NCI-H1417 (cell line): ENCODE measurements around the gene TREML2.

Source experiments
- DNase-seq, 3 experiments: peaks; one replicate each; lab custom pipeline; 2025; lab: John Stamatoyannopoulos, UW

TREML2 gene

DNA sequence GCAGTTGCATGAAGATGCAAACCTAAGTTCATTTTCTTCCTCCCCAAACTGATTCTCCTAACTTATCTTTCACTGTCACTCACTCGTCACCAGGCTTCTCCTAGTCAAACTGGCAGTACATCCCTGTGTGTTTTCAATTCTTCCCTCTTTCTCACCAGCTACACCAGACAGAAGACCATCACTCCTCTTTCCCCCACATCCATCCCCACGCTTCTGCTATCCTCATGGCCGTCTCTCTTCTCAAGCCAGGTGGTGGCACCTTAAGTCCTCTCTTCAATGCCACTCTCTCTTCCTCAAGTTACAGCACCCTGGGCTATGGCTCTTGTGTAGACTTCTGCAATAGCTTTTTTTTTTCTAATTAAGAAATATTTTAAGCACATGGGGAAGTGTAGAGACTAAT, 23.7 kb downstream of the TREML2 start:
- no peak for DNase-seq

GRCh38 chr6:41176189-41176588, 24.8 kb downstream of the TREML2 start:
- DNase-seq = no peak

DNA sequence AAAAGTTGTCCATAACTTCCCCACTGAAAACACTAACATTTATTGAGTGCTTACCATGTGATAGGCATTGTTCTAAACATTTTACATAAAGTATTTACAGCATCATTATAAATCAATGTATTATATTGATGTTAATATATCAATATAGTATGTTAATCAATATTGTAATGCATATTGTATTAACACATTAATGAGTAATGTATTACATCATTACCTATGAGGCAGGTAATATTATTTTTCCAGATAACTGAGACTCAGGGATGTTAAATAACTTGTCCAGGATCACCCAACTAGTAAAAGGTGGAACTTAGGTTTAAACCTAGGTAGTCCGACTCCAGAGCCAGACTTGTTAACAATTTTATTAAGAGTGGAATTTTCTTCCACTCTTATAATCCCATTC, 25.9 kb downstream of the TREML2 start:
- DNase-seq = no peak

DNA sequence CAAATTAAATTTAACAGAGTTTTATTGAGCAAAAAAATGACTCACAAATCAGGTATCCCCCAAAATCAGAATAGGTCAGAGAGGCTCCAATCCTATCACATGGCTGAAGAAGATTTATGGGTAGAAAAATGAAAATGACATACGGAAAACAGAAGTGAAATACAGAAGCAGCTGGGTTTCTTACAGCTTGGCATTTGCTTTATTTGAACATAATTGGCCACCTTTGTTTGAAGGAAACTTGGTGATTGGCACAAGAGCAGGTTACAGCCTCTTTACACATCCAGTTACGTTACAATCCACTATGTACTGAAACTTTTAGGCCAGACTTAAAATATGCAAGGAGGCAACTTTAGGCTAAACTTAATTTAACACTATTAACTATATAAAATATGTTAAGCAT, 26.3 kb downstream of the TREML2 start:
- peak in 1 of 3 experiments; percentile 4 for DNase-seq

- DNase-seq = no peak
Observed at GRCh38 chr6:41171908-41172307, 29.0 kb downstream of the TREML2 start.

DNA sequence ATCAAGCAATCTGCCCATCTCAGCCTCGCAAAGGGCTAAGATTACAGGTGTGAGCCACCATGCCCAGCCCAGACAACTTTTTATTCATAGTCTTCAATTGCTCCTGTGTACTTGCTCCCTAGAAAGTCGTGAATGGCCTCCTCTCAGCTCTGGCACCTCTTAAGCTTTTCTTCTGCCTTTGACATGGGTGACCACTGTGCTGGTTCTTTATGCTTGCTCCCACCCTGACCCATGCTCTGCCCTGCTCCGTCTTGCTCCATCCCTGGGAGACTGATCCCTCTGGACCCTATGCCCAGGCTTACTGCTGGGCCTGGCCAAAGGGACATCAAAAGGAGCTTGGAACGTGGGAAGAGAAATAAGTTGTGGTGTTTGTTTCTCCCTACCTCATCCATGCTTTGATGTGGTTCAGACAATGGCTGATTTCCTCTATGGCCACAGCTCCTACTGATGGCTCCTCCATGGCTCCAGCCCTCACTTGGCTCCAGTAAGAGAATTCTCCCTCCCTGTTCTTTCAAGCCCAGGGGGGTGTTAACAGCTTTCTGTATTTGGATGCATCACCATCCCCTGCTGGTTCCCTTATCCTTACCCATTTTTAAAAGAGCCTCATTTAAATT, 30.3 kb downstream of the TREML2 start:
- DNase-seq = no peak

GRCh38 chr6:41167173-41167963, 33.6 kb downstream of the TREML2 start:
- no peak for DNase-seq

- no peak for DNase-seq
Observed at GRCh38 chr6:41164551-41165120, 36.3 kb downstream of the TREML2 start.

DNA sequence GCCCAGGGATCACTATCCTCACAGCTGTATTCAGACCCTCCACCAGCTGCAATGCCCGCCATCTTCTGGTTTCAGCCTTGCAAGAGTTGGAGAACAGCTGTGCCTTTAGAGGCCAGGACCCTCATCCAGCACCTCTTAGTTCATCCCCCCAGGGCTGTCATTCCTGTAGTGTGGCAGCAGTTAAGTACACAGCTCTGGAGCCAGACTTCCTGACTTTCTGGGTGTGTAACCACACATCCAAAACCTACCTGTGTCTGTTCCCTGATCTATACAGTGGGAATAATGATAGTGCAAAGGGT, 37.6 kb downstream of the TREML2 start:
- no peak for DNase-seq

- no peak for DNase-seq
Observed at GRCh38 chr6:41162687-41163418, 38.1 kb downstream of the TREML2 start, which contains the start of gene TREM2. Gene TREM2, minus strand, starts transcription at chr6:41163116. Its CDS starts 34 bp downstream, at chr6:41163082.

DNA sequence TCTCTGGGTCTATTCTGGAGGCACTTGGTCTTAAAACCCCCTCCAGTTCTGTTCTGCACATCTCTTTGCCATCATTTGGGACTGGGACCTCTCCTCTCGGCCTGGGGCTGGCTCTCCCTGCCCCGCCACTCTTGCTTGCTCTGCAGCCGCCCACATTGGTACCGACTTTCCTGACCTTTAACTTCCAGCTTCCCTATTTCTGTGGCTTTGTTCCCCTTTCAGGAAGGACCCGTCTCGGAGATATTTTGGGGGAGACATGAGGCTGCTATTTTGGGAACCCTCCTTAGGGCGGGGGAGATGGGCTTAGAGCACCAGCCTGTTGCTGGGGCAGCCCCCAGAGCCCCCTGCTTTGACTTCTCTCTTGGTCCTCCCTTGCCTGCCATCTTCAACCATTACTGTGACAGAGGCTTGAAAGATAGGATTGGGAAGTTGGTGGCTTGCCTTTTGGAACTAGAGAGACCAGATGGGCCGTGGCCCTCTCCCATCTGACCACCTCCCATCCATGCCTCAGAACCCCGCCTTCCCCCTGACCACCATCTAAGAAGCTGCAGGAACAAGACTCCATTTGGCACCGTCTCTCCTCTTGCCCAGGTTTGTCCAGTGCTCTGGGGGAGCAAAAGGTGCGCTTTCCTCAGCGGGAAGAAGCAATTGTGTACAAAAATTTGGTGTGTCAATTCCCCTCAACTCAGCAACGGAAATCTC, 38.9 kb downstream of the TREML2 start:
- DNase-seq = no peak

DNA sequence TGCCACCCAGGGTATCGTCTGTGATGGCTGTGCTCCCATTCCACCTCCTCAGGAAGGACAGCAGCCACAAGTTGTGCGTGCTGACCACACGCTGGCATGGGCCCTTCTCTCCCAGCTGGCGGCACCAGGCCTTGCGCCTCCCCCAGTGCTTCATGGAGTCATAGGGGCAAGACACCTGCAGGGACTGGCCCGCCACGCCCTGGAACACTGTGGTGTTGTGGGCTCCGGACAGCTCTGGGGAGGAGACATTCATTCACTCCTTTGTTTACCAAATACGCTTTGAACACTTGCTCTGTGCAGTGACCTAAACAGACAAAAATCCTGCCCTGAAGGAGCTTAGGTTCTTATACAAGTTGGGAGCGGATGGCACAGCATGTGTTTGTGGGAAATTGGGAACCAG, 39.6 kb downstream of the TREML2 start:
- DNase-seq = no peak

DNA sequence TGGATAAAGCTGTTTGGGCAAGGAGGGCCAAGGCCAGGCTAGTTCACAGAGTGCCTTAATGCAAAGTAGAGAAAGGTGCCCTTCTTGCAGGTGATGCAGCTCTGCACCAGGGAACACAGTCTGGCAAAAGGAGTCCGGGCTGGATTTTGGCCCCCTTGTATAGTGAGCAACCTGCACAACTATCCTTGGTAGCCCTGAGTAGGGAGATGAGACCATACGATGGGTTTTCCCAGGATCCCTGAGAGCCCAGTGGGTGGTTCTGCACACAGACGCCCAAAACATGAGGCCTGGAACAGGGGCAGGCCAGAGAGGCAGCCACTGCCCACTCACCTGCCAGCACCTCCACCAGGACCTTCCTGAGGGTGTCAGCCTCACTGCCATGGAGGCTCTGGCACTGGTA, 40.0 kb downstream of the TREML2 start:
- no peak for DNase-seq

DNA sequence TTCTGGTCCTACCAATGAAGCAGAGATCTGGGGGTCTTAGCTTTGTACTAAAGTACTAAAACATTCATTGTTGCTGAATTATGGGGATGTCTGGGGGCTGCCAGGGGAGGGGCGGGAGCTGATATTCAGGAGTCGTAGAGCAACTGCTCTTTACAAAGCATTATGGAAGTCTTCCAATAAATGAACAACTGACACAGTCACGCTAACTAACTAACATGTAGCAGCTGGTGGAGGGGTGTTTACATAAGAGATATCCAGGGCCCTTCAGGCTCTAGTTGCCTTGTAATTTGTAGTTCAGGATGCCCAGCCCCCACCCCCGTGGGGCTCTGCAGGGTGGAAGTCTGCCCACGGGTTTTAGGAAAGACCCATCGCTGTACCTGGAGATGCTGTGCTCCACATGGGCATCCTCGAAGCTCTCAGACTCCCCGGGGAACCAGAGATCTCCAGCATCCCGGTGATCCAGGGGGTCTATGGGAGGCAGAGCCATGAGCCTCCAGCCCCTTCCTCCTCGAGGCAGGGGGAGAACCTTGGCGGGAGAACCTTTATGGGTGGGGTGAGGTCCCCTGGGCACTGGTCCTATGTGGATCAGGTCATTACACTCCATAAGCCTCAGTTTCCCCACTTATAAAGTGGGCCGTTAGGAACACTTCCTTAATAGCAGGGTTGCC, 41.4 kb downstream of the TREML2 start:
- peak; percentile 43 to 67 (median 61) for DNase-seq

DNA sequence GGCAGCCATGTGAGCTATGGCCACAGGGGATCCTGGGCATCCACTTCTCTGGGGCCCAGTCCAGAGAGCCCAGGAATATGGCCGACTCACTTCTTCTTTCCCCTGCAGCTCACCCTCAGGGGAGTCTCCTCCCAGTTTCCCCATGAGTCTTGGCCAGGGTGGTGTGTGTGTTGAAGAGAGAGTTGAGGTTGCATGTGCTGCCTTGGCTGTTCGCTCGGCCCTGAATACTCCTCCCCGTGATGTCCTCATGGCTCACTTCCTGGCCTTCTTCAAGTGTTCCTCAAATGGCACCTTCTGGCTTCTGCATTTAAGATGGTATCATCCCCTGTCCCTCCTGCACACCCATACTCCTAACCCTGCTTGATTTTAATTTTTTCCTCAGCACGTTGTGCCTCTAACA, 43.6 kb downstream of the TREML2 start:
- no peak for DNase-seq

- no peak for DNase-seq
Observed at GRCh38 chr6:41156771-41157170, 44.2 kb downstream of the TREML2 start.

GRCh38 chr6:41156001-41156400, 44.9 kb downstream of the TREML2 start:
- DNase-seq = no peak

GRCh38 chr6:41155132-41155805, 45.7 kb downstream of the TREML2 start:
- DNase-seq = no peak

DNA sequence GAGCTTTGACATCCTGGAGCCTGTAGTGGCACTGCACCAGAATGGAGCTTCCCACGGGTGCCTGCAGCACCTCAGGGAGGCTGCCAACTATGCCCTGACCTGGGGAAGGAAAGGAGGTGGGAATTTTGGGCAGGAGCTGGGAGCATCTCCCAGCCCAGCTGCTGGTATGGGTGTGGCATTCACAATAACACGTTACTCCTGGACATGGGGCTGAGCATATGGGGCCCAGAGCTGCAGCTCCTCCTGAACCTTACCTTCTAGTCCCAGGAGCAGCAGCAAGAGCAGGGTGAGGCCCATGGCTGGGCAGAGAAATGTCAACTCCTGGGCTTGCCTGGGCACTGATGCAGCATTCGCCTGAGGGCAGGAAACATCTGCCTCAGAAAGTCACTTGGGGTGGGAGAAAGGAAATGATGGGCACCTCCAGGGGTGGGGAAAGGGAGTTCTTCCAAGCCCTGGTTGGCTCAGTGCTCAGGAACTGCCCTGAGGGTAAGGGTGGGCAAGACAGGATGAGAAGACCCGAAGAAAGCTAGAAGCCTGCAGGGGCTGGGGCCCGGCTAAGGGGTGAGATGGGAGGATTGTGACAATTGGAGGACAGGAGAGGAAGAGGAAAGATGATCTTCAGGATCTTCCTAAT, 46.8 kb downstream of the TREML2 start, which contains the start of gene TREML1:
TREML1 (minus strand) TSS at position 356 of the 634 bp plus-strand sequence; CDS start at position 297, 59 bp downstream.
- DNase-seq = no peak

GRCh38 chr6:41153451-41153850, 47.5 kb downstream of the TREML2 start:
- no peak for DNase-seq
